Measurements from ENCODE around the gene TMC2. TPM values are rescaled to one million over a fixed set of nuclear protein-coding genes. Genes with fewer than 3 reads are reported as not detected.

The TMC2 gene
- total RNA-seq, 1 donor from 2014 or later: not detected

- H3K4me3 ChIP-seq: no peak overlapping the region
- H3K4me1 ChIP-seq: no peaks in the 10 kb centered on the region
- intact Hi-C loops (cut with micrococcal nuclease): no loop called here
- peaks cover 23% of the 10 kb centered on the region for H3K9me3 ChIP-seq (replicated peaks)
- peaks cover 43% of the 10 kb centered on the region for H3K27me3 ChIP-seq (ENCODE audit: low read depth)
- no peak overlapping the region for H3K27ac ChIP-seq (replicated peaks)
- TF ChIP-seq CTCF (IDR thresholded peaks at IDR 0.05; ENCODE audit: borderline replicate concordance): no peak
- H3K36me3 ChIP-seq: no peaks in the 10 kb centered on the region
- DNase-seq: no peak
Observed at GRCh38 chr20:2633381-2633780, 97.0 kb downstream of the TMC2 start.

- Histone ChIP-seq H3K27me3 (ENCODE audit: low read depth) (peaks cover 21% of the 10 kb centered on the region), H3K36me3 (no peaks in the 10 kb centered on the region), H3K9me3 (replicated peaks) (no peaks in the 10 kb centered on the region), H3K4me1 (no peaks in the 10 kb centered on the region), H3K27ac (replicated peaks) (no peak overlapping the region), H3K4me3 (no peak overlapping the region)
- no peak for DNase-seq
- no peak for TF ChIP-seq CTCF (IDR thresholded peaks at IDR 0.05; ENCODE audit: borderline replicate concordance)
- intact Hi-C loops (cut with micrococcal nuclease): no loop called here
Observed at GRCh38 chr20:2637246-2637645, 100.9 kb downstream of the TMC2 start.

GRCh38 chr20:2640260-2640659, 103.9 kb downstream of the TMC2 start:
- intact Hi-C loops (cut with micrococcal nuclease): no loop called here
- DNase-seq: no peak
- Histone ChIP-seq H3K27me3 (ENCODE audit: low read depth) (no peaks in the 10 kb centered on the region), H3K36me3 (peaks cover 6% of the 10 kb centered on the region), H3K9me3 (replicated peaks) (no peaks in the 10 kb centered on the region), H3K27ac (replicated peaks) (no peak overlapping the region), H3K4me1 (no peaks in the 10 kb centered on the region), H3K4me3 (no peak overlapping the region)
- TF ChIP-seq CTCF (IDR thresholded peaks at IDR 0.05; ENCODE audit: borderline replicate concordance): no peak

- intact Hi-C loops (cut with micrococcal nuclease): no loop called here
- Histone ChIP-seq H3K9me3 (replicated peaks) (no peaks in the 10 kb centered on the region), H3K36me3 (peaks cover 6% of the 10 kb centered on the region), H3K4me1 (no peaks in the 10 kb centered on the region), H3K27ac (replicated peaks) (no peak overlapping the region), H3K27me3 (ENCODE audit: low read depth) (no peaks in the 10 kb centered on the region), H3K4me3 (no peak overlapping the region)
- no peak for TF ChIP-seq CTCF (IDR thresholded peaks at IDR 0.05; ENCODE audit: borderline replicate concordance)
- DNase-seq: no peak
Observed at GRCh38 chr20:2640899-2641298, 104.5 kb downstream of the TMC2 start.

GRCh38 chr20:2643708-2644107, 107.3 kb downstream of the TMC2 start:
- intact Hi-C loops (cut with micrococcal nuclease): no loop called here
- no peak overlapping the region for H3K27ac ChIP-seq (replicated peaks)
- TF ChIP-seq CTCF (IDR thresholded peaks at IDR 0.05; ENCODE audit: borderline replicate concordance): no peak

More at GRCh38 chr20:2643708-2644107, 107.3 kb downstream of the TMC2 start:
- Histone ChIP-seq H3K36me3 (peaks cover 6% of the 10 kb centered on the region), H3K27me3 (ENCODE audit: low read depth) (no peaks in the 10 kb centered on the region), H3K4me3 (no peak overlapping the region), H3K4me1 (no peaks in the 10 kb centered on the region), H3K9me3 (replicated peaks) (no peaks in the 10 kb centered on the region)
- DNase-seq: no peak
